NCI-H510A (cell line): ENCODE measurements around the gene HYOU1.
"Not testable (repeated sequence)": the region's sequence is repeated elsewhere in the genome, so short reads cannot be mapped to it uniquely, and the experiment has no call there.

Experiments
- DNase-seq: peaks from one replicate; lab custom pipeline; 2025; lab: John Stamatoyannopoulos, UW

The HYOU1 gene

GRCh38 chr11:119087123-119087522 is 30.1 kb upstream of the HYOU1 start:
- no peak for DNase-seq

- DNase-seq: no peak
Observed at GRCh38 chr11:119085437-119085847, 28.4 kb upstream of the HYOU1 start.

- peak; percentile 79 for DNase-seq
Observed at GRCh38 chr11:119084663-119085436, 27.8 kb upstream of the HYOU1 start, which contains the start of gene HMBS. TSS of gene HMBS (plus strand) at chr11:119084881. CDS start at chr11:119085034, 153 bp downstream.

GRCh38 chr11:119081682-119082260 is 24.8 kb upstream of the HYOU1 start:
- no peak for DNase-seq

- no peak for DNase-seq
Observed at GRCh38 chr11:119078675-119079420, 21.8 kb upstream of the HYOU1 start.

GRCh38 chr11:119077839-119078238 is 20.8 kb upstream of the HYOU1 start:
- no peak for DNase-seq

- DNase-seq: peak; percentile 95
Observed at GRCh38 chr11:119067371-119068222, 10.6 kb upstream of the HYOU1 start, which contains the start of gene VPS11. TSS of gene VPS11 (plus strand) at chr11:119067818. CDS start at chr11:119067824, 6 bp downstream.

GRCh38 chr11:119065369-119065768 is 8.4 kb upstream of the HYOU1 start:
- no peak for DNase-seq

GRCh38 chr11:119062779-119063178 is 5.8 kb upstream of the HYOU1 start:
- no peak for DNase-seq

- no peak for DNase-seq
Observed at GRCh38 chr11:119061256-119061655, 4.3 kb upstream of the HYOU1 start.

GRCh38 chr11:119059128-119059527 is 2.1 kb upstream of the HYOU1 start:
- not testable (repeated sequence) for DNase-seq

- peak; percentile 26 for DNase-seq
Observed at GRCh38 chr11:119056421-119056999, 495 bp downstream of the HYOU1 start.

- no peak for DNase-seq
Observed at GRCh38 chr11:119055901-119056300, 1.1 kb downstream of the HYOU1 start.

- no peak for DNase-seq
Observed at GRCh38 chr11:119054418-119054817, 2.6 kb downstream of the HYOU1 start.

GRCh38 chr11:119052163-119052814 is 4.7 kb downstream of the HYOU1 start:
- no peak for DNase-seq

- no peak for DNase-seq
Observed at GRCh38 chr11:119051440-119052162, 5.4 kb downstream of the HYOU1 start.

GRCh38 chr11:119049081-119049480 is 7.9 kb downstream of the HYOU1 start:
- DNase-seq: no peak

GRCh38 chr11:119048644-119049043 is 8.4 kb downstream of the HYOU1 start:
- DNase-seq: no peak

- no peak for DNase-seq
Observed at GRCh38 chr11:119047205-119047604, 9.8 kb downstream of the HYOU1 start.

- no peak for DNase-seq
Observed at GRCh38 chr11:119046489-119046888, 10.5 kb downstream of the HYOU1 start.
